WI38 (cell line): ENCODE results near the gene TMEM121B.
A peak's percentile ranks its signal among the peaks of the same experiment; 100 is the strongest.

Source experiments
- H3K4me3 ChIP-seq: 2 replicates; pipeline ENCODE4 v1.5.1; 2011; ENCODE audit warnings: low read depth, mild to moderate bottlenecking, control low read depth, low read length
- TF ChIP-seq, protein P1 (sequence below): IDR thresholded peaks from 2 replicates; pipeline ENCODE4 v1.5.1; 2012; ENCODE audit warnings: low read depth, mild to moderate bottlenecking, control low read depth, low read length

Gene TMEM121B

DNA sequence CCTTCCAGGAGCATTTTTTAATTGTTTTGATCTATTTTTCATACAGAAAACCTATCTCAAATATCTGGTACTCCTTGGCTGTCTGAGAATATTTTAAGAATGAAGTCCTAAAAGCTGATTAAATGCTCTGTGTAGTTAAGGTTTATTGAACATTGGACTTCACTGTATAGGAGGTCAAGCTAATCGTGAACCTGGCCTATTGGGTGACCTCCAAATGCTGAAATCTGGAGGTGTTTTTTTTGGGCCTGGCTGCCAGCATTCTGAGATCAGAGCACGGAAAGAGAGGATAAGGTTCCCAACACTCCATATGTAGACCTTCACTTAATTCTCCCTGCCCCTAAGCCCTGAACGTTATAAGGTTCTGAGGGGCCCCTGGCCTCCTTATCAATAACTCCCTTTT is 28.1 kb downstream of the TMEM121B start:
- H3K4me3 ChIP-seq: no peak overlapping the region

DNA sequence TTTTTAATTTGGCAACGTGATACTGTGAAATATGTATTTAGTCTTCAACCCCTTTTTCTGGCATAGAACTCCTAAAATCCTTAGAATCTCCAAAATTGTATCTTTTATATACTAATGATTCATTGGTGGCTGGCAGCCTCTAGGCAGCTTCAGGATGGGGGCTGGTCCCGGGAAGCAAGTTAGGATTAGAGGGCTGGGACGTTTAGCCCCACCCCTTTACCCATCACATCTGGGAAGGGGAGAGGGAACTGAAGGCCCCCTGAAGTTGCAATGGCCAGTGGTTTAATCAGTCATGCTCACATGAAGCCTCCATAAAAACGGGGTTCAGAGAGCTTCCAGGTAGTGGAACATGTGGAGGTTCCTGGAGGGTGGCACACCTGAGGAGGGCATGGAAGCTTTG is 29.3 kb downstream of the TMEM121B start:
- no peak overlapping the region for H3K4me3 ChIP-seq
- TF ChIP-seq, protein P1, sequence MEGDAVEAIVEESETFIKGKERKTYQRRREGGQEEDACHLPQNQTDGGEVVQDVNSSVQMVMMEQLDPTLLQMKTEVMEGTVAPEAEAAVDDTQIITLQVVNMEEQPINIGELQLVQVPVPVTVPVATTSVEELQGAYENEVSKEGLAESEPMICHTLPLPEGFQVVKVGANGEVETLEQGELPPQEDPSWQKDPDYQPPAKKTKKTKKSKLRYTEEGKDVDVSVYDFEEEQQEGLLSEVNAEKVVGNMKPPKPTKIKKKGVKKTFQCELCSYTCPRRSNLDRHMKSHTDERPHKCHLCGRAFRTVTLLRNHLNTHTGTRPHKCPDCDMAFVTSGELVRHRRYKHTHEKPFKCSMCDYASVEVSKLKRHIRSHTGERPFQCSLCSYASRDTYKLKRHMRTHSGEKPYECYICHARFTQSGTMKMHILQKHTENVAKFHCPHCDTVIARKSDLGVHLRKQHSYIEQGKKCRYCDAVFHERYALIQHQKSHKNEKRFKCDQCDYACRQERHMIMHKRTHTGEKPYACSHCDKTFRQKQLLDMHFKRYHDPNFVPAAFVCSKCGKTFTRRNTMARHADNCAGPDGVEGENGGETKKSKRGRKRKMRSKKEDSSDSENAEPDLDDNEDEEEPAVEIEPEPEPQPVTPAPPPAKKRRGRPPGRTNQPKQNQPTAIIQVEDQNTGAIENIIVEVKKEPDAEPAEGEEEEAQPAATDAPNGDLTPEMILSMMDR: no peak

More for the DNA sequence above, 28.1 kb downstream of the TMEM121B start:
- TF ChIP-seq, protein P1: no peak

DNA sequence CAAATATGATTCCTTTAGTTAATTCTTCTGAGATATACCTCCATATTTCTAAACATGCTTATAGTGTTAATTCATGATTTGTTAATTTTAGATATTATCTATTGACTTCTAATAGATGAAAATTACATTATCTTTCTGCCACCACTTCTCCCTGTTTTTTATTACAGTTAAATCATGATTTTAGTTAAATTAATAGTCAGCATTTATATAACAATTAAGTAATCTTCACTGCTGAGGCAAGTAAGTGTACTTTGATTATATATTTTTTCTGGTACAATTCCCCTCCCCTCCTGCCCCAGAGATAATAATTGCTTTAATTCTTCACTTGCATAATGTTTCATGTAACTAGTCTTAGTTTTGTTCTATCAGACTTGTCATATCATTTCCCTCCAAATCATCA is 30.6 kb downstream of the TMEM121B start:
- TF ChIP-seq, protein P1: no peak
- H3K4me3 ChIP-seq: no peak overlapping the region

DNA sequence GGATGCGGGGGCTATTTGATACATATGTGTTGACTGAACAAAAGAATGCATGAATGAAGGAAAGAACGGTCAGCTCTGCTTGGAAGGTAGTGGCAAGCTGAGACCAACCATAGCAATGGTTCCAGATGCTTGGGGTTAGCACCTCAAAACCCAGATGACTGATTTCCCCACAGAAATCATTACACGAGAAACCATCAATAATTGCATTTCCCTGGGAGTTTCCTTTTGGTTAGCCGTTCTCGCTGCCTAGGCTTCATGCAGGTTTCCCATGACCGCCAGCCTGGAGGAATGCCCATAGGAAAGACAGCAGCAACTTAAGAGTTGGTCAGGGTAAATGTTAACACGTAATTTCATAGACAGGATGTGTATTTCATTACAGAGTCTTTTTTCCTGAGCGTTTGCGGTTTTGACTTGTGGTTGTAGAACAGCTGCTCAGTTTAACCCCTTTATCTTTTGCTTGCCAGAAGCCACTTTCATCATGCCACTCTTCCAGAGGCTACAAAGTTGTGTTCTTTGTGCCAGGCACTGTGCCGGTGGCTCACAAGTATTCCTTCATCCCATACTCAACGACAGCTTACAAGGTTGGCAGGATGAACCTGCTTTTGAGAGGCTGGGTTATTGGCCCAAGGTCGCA is 33.5 kb downstream of the TMEM121B start:
- no peak overlapping the region for H3K4me3 ChIP-seq
- TF ChIP-seq, protein P1: no peak

DNA sequence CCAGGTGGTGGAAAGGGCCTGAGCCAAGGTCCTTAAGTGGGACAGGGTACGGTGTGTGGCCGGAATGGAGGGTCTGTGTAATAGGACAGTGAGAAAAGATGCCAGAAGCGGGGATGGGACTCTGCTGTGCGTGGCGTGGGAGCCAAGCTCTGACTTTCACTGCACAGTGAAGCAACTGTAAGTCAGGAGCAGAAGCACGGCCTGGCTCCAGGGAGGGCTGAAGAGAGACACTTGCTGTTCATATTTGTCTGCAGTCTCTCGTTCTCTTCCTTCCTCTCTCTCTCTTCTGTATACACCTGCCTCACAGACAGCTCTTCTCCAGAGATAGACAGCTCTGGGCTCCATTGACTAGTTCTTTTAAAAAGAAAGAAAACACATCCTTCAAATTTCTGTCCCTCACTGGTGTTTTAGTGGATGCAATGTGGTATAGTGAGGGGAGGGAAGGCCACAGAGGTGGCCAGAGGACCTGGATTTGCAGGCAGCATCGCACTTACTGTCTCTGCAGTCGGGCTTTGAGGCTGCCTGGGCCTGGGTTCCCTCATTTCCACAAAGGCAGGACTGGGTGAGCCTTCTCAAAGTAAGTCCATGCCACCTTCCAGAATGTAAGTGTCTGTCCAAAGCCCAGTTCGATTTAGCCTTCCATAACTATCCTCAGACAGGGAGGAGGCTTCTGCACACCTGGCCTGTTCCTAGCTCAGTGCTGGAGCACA is 34.2 kb downstream of the TMEM121B start:
- no peak overlapping the region for H3K4me3 ChIP-seq
- TF ChIP-seq, protein P1: no peak

DNA sequence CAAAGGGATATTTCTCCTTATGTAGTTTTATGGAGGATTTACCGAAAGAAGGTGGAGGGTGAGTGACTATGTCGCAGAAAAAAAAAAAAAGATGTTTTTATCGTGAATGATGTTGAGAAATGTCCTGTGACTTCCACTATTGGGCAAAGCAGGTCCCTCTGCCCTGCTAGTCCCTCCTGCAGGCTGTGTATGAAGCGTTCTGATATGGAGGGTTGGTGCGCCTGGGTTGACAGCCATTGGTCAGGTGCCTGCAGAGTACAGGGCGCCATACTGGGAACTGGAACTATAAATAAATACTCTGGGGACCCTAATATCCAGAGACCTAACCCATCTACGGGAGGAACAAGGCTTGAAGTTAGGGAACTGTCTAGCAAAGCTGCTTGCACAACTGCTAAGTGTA is 34.9 kb downstream of the TMEM121B start:
- TF ChIP-seq, protein P1: no peak
- peak overlapping the region; percentile 85 for H3K4me3 ChIP-seq

DNA sequence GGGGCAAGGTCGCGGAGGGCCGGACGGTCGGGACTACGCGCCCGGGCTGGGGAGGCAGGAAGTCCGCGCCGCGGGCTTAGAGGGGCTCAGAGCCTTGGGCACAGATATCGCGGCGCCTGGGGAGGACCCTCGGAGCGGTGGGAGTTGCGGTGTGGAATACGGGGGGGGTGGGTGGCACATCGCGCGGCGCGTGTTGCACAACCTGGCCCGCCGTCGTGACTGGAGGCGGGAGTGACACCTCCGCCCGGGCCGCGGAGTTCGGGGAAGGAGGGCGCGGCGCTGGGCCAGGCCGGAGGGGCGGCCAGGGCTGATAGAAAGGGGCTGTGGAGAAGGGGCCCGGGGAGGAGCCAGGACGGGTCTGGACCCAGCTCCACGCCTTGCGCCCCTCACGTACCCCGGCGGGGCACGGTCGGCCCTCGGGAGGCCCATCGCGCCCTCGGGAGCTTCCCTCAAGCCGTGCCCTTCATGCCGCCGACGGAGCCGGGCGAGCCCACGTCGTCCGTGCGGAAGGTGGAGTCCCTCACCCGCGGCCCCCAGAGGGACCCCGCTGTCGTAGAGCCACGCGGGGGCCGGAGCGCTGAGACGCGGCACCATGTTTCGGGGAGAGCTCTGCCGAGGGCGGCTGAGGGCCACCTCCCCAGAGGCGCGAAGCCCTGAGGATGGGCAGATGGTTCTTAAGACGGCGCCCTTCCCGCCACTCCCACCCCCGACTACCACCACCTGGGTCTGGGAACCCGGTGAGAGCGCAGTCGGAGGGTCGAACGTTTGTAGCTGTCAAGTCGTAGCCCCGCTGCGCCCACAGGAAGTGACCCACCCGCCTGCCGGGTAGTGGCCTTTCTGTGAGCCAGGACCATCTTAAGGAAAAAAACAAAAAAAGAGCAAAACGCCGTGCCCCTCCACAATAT is 35.6 kb downstream of the TMEM121B start:
- peak overlapping the region; percentile 85 for H3K4me3 ChIP-seq
- TF ChIP-seq, protein P1: no peak
